Activated CD8-positive, alpha-beta memory T cell treated with anti-CD3 and anti-CD28 coated beads for 4 hours (primary cell): ENCODE data around the gene HES1.

Experiments used
- DNase-seq, 2 donors: peaks; one replicate each; pipeline ENCODE4 v3.0.0-alpha.2; 2020; ENCODE audit warnings: low read depth in 2 of 2

The HES1 gene

GRCh38 chr3:194167480-194168282 is 31.7 kb downstream of the HES1 start:
- no peak for DNase-seq

- no peak for DNase-seq
Measured at GRCh38 chr3:194168994-194169393, 33.0 kb downstream of the HES1 start.

GRCh38 chr3:194169595-194169994 is 33.6 kb downstream of the HES1 start:
- no peak for DNase-seq

GRCh38 chr3:194170793-194171192 is 34.8 kb downstream of the HES1 start:
- no peak for DNase-seq

GRCh38 chr3:194174406-194174805 is 38.5 kb downstream of the HES1 start:
- no peak for DNase-seq

- DNase-seq: no peak
Measured at GRCh38 chr3:194174980-194175379, 39.0 kb downstream of the HES1 start.

- DNase-seq: no peak
Measured at GRCh38 chr3:194176274-194176991, 40.5 kb downstream of the HES1 start.

GRCh38 chr3:194177141-194177540 is 41.2 kb downstream of the HES1 start:
- no peak for DNase-seq

GRCh38 chr3:194178128-194178527 is 42.2 kb downstream of the HES1 start:
- no peak for DNase-seq

- no peak for DNase-seq
Measured at GRCh38 chr3:194178669-194179068, 42.7 kb downstream of the HES1 start.

GRCh38 chr3:194180570-194180969 is 44.6 kb downstream of the HES1 start:
- DNase-seq: no peak

GRCh38 chr3:194181612-194182529 is 45.9 kb downstream of the HES1 start:
- DNase-seq: no peak

- no peak for DNase-seq
Measured at GRCh38 chr3:194183271-194183670, 47.3 kb downstream of the HES1 start.

- DNase-seq: no peak
Measured at GRCh38 chr3:194184265-194184751, 48.4 kb downstream of the HES1 start.

- no peak for DNase-seq
Measured at GRCh38 chr3:194184801-194185200, 48.9 kb downstream of the HES1 start.

GRCh38 chr3:194185221-194185620 is 49.3 kb downstream of the HES1 start:
- no peak for DNase-seq

- no peak for DNase-seq
Measured at GRCh38 chr3:194187233-194187944, 51.4 kb downstream of the HES1 start.
